Measurements from ENCODE around the gene MBLAC1. TPM values are rescaled to one million over a fixed set of nuclear protein-coding genes. Genes with fewer than 3 reads are reported as not detected.

The MBLAC1 gene
- total RNA-seq, 1 experiment from 2014 or later, result not detected

- peak overlapping the region; percentile 90 for H3K4me2 ChIP-seq (ENCODE audit: low read depth, low read length, poor library complexity, severe bottlenecking)
- peak overlapping the region; percentile 34; the same call in 1 of the 2 replicates for H3K27ac ChIP-seq (ENCODE audit: low read length)
- H3K9me2 ChIP-seq (replicated peaks; ENCODE audit: insufficient read depth, low read length), result no peaks in the 10 kb centered on the region
- H3K4me1 ChIP-seq (ENCODE audit: low read length), result peaks cover 38% of the 10 kb centered on the region
- no peaks in the 10 kb centered on the region for H3K27me3 ChIP-seq (ENCODE audit: low read length)
- H3K36me3 ChIP-seq (ENCODE audit: insufficient read depth, low read length), result peaks cover 9% of the 10 kb centered on the region
- peak; percentile 62 for DNase-seq
- H3K4me3 ChIP-seq (ENCODE audit: low read length), result peak overlapping the region; percentile 100; the same call in 1 of the 2 replicates
- peak overlapping the region; percentile 95 for H3K9ac ChIP-seq (ENCODE audit: low read length)
- H4K20me1 ChIP-seq (ENCODE audit: insufficient read depth, low read depth, low read length), result peaks cover 12% of the 10 kb centered on the region; the same call in 1 of the 2 replicates
- H3K9me3 ChIP-seq (ENCODE audit: low read length), result no peaks in the 10 kb centered on the region
- peaks cover 21% of the 10 kb centered on the region for H3K79me2 ChIP-seq (ENCODE audit: low read length)
- no peak overlapping the region for H2AFZ ChIP-seq (ENCODE audit: low read length)
These were observed 29.7 kb downstream of the MBLAC1 start for GRCh38 chr7:100156331-100157068.

DNA sequence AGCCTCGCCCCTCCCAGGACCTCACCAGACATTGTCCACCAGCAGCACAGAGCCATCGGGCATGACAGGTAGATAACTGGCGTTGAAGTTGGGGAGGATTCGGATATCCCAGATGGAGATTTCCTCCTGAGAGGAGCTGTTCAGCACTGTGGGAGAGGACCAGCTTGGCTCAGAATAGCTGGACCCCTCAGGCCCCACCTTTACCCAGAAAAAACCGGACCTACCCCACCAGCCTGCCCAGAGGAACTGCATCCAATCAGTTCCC is 30.2 kb downstream of the MBLAC1 start:
- H3K79me2 ChIP-seq (ENCODE audit: low read length), result peaks cover 21% of the 10 kb centered on the region
- peak overlapping the region; percentile 95 for H3K9ac ChIP-seq (ENCODE audit: low read length)
- H3K4me2 ChIP-seq (ENCODE audit: low read depth, low read length, poor library complexity, severe bottlenecking), result peak overlapping the region; percentile 90
- no peaks in the 10 kb centered on the region for H3K9me3 ChIP-seq (ENCODE audit: low read length)
- H3K9me2 ChIP-seq (replicated peaks; ENCODE audit: insufficient read depth, low read length), result no peaks in the 10 kb centered on the region
- peaks cover 33% of the 10 kb centered on the region for H3K4me1 ChIP-seq (ENCODE audit: low read length)
- no peaks in the 10 kb centered on the region for H3K27me3 ChIP-seq (ENCODE audit: low read length)
- H4K20me1 ChIP-seq (ENCODE audit: insufficient read depth, low read depth, low read length), result peaks cover 12% of the 10 kb centered on the region; the same call in 1 of the 2 replicates
- peak overlapping the region; percentile 100 for H3K4me3 ChIP-seq (ENCODE audit: low read length)
- peaks cover 6% of the 10 kb centered on the region for H3K36me3 ChIP-seq (ENCODE audit: insufficient read depth, low read length)
- H2AFZ ChIP-seq (ENCODE audit: low read length), result no peak overlapping the region
- no peak for DNase-seq
- peak overlapping the region; percentile 34; the same call in 1 of the 2 replicates for H3K27ac ChIP-seq (ENCODE audit: low read length)

- H3K36me3 ChIP-seq (ENCODE audit: insufficient read depth, low read length), result peaks cover 6% of the 10 kb centered on the region
- peak; percentile 61 for DNase-seq
- H3K4me2 ChIP-seq (ENCODE audit: low read depth, low read length, poor library complexity, severe bottlenecking), result peak overlapping the region; percentile 90
- no peak overlapping the region for H2AFZ ChIP-seq (ENCODE audit: low read length)
- H3K27me3 ChIP-seq (ENCODE audit: low read length), result no peaks in the 10 kb centered on the region
- peaks cover 12% of the 10 kb centered on the region; the same call in 1 of the 2 replicates for H4K20me1 ChIP-seq (ENCODE audit: insufficient read depth, low read depth, low read length)
- no peaks in the 10 kb centered on the region for H3K9me3 ChIP-seq (ENCODE audit: low read length)
- peak overlapping the region; percentile 95 for H3K9ac ChIP-seq (ENCODE audit: low read length)
- peaks cover 21% of the 10 kb centered on the region for H3K79me2 ChIP-seq (ENCODE audit: low read length)
- peak overlapping the region; percentile 54 for H3K27ac ChIP-seq (ENCODE audit: low read length)
- peaks cover 27% of the 10 kb centered on the region for H3K4me1 ChIP-seq (ENCODE audit: low read length)
- H3K4me3 ChIP-seq (ENCODE audit: low read length), result peak overlapping the region; percentile 100
- no peaks in the 10 kb centered on the region for H3K9me2 ChIP-seq (replicated peaks; ENCODE audit: insufficient read depth, low read length)
These were observed 30.8 kb downstream of the MBLAC1 start for GRCh38 chr7:100157334-100158228.

GRCh38 chr7:100158229-100159098 is 31.7 kb downstream of the MBLAC1 start, which contains the start of gene TRAPPC14:
TRAPPC14 (minus strand) TSS chr7:100158723; CDS start chr7:100158499, 224 bp downstream.
- Histone ChIP-seq H3K27me3 (ENCODE audit: low read length) (no peaks in the 10 kb centered on the region), H4K20me1 (ENCODE audit: insufficient read depth, low read depth, low read length) (peaks cover 12% of the 10 kb centered on the region; the same call in 1 of the 2 replicates), H3K79me2 (ENCODE audit: low read length) (peaks cover 17% of the 10 kb centered on the region), H3K27ac (ENCODE audit: low read length) (peak within 1 kb of the TSS; percentile 54), H2AFZ (ENCODE audit: low read length) (peak within 1 kb of the TSS; percentile 69; the same call in 1 of the 2 replicates), H3K4me3 (ENCODE audit: low read length) (peak within 1 kb of the TSS; percentile 100), H3K4me2 (ENCODE audit: low read depth, low read length, poor library complexity, severe bottlenecking) (peak within 1 kb of the TSS; percentile 90), H3K9ac (ENCODE audit: low read length) (peak within 1 kb of the TSS; percentile 95), H3K36me3 (ENCODE audit: insufficient read depth, low read length) (peaks cover 6% of the 10 kb centered on the region), H3K9me3 (ENCODE audit: low read length) (no peaks in the 10 kb centered on the region), H3K9me2 (replicated peaks; ENCODE audit: insufficient read depth, low read length) (no peaks in the 10 kb centered on the region), H3K4me1 (ENCODE audit: low read length) (peaks cover 23% of the 10 kb centered on the region)
- peak; percentile 93 for DNase-seq

DNA sequence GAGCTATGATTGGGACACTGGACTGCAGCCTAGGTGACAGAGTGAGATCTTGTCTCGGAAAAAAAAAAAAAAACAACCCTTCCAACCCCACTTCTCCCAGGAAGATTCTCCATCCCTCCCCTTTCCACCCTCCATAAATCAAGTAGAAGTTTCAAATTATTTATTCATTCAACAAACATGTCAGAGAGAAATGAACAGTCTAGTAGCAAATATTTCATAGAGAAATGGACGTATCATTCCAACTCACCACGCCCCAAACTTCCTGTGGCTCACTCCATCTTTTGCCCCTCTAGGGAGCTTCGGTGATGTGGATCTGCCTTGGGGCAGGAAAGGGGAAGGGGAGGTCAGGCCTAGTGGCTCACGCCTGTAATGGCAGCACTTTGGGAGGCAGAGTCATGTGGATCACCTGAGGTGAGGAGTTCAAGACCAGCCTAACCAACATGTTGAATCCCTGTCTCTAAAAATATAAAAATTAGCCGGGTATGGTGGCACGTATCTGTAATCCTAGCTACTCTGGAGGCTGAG is 32.4 kb downstream of the MBLAC1 start:
- peak overlapping the region; percentile 100 for H3K4me3 ChIP-seq (ENCODE audit: low read length)
- H3K36me3 ChIP-seq (ENCODE audit: insufficient read depth, low read length), result peaks cover 6% of the 10 kb centered on the region
- peaks cover 23% of the 10 kb centered on the region for H3K4me1 ChIP-seq (ENCODE audit: low read length)

DNA sequence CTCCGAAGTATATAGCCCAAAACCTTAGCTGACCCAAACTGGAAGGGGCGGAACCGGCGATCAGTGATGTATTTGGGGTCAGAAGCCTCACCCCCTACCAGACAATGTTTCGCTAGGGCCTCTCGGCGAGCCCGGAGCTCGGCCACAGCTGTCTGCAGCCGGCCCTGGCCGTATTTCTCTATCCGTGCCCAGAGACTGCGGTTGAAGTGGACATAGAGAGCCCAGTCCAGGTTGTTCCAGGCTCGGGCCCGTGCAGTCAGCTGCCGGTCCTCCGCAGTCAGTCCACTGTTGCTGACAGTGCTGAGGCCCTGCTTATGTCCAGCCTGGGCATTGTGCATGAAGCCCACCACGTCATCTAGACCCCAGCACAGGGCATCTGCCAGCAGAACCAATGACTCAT is 33.3 kb downstream of the MBLAC1 start:
- peaks cover 23% of the 10 kb centered on the region for H3K4me1 ChIP-seq (ENCODE audit: low read length)
- no peak overlapping the region for H3K9ac ChIP-seq (ENCODE audit: low read length)
- no peak overlapping the region for H3K27ac ChIP-seq (ENCODE audit: low read length)
- H4K20me1 ChIP-seq (ENCODE audit: insufficient read depth, low read depth, low read length), result peaks cover 12% of the 10 kb centered on the region; the same call in 1 of the 2 replicates
- no peak overlapping the region for H2AFZ ChIP-seq (ENCODE audit: low read length)
- no peak overlapping the region for H3K4me3 ChIP-seq (ENCODE audit: low read length)
- H3K9me3 ChIP-seq (ENCODE audit: low read length), result no peaks in the 10 kb centered on the region
- H3K27me3 ChIP-seq (ENCODE audit: low read length), result no peaks in the 10 kb centered on the region
- H3K9me2 ChIP-seq (replicated peaks; ENCODE audit: insufficient read depth, low read length), result no peaks in the 10 kb centered on the region
- peaks cover 17% of the 10 kb centered on the region for H3K79me2 ChIP-seq (ENCODE audit: low read length)
- DNase-seq, result peak; percentile 32
- H3K4me2 ChIP-seq (ENCODE audit: low read depth, low read length, poor library complexity, severe bottlenecking), result no peak overlapping the region
- peaks cover 6% of the 10 kb centered on the region for H3K36me3 ChIP-seq (ENCODE audit: insufficient read depth, low read length)

More for the DNA sequence above, 32.4 kb downstream of the MBLAC1 start:
- H3K4me2 ChIP-seq (ENCODE audit: low read depth, low read length, poor library complexity, severe bottlenecking), result peak overlapping the region; percentile 90
- H3K27me3 ChIP-seq (ENCODE audit: low read length), result no peaks in the 10 kb centered on the region
- no peaks in the 10 kb centered on the region for H3K9me2 ChIP-seq (replicated peaks; ENCODE audit: insufficient read depth, low read length)
- H3K9ac ChIP-seq (ENCODE audit: low read length), result peak overlapping the region; percentile 95
- H3K9me3 ChIP-seq (ENCODE audit: low read length), result no peaks in the 10 kb centered on the region
- H2AFZ ChIP-seq (ENCODE audit: low read length), result peak overlapping the region; percentile 69; the same call in 1 of the 2 replicates
- DNase-seq, result peak; percentile 60
- H3K79me2 ChIP-seq (ENCODE audit: low read length), result peaks cover 17% of the 10 kb centered on the region
- H4K20me1 ChIP-seq (ENCODE audit: insufficient read depth, low read depth, low read length), result peaks cover 12% of the 10 kb centered on the region; the same call in 1 of the 2 replicates
- H3K27ac ChIP-seq (ENCODE audit: low read length), result no peak overlapping the region

- no peak overlapping the region for H3K9ac ChIP-seq (ENCODE audit: low read length)
These were observed 36.3 kb downstream of the MBLAC1 start for GRCh38 chr7:100163006-100163531.

More at GRCh38 chr7:100163006-100163531, 36.3 kb downstream of the MBLAC1 start:
- Histone ChIP-seq H3K9me3 (ENCODE audit: low read length) (no peaks in the 10 kb centered on the region), H3K79me2 (ENCODE audit: low read length) (peaks cover 4% of the 10 kb centered on the region; the same call in 1 of the 2 replicates), H3K4me1 (ENCODE audit: low read length) (peaks cover 5% of the 10 kb centered on the region), H3K4me3 (ENCODE audit: low read length) (no peak overlapping the region), H4K20me1 (ENCODE audit: insufficient read depth, low read depth, low read length) (no peaks in the 10 kb centered on the region; the same call in 1 of the 2 replicates), H3K27me3 (ENCODE audit: low read length) (no peaks in the 10 kb centered on the region), H3K9me2 (replicated peaks; ENCODE audit: insufficient read depth, low read length) (no peaks in the 10 kb centered on the region), H2AFZ (ENCODE audit: low read length) (no peak overlapping the region), H3K27ac (ENCODE audit: low read length) (no peak overlapping the region), H3K4me2 (ENCODE audit: low read depth, low read length, poor library complexity, severe bottlenecking) (no peak overlapping the region), H3K36me3 (ENCODE audit: insufficient read depth, low read length) (no peaks in the 10 kb centered on the region)
- DNase-seq, result peak; percentile 40
